HepG2 (cell line): ENCODE data around the gene C1orf35. TPM values are rescaled to one million over a fixed set of nuclear protein-coding genes. Genes with fewer than 3 reads are reported as not detected.
A peak's percentile ranks its signal among the peaks of the same experiment; 100 is the strongest.

Source experiments
- AFF4 ChIP-seq: sonication (generic); formaldehyde crosslinking; IDR thresholded peaks from 2 replicates; pipeline ENCODE4 v1.4.0; 2020; ENCODE audit warnings: missing genetic modification reagents
- EED ChIP-seq: sonication (generic); formaldehyde crosslinking; IDR thresholded peaks from 2 replicates; pipeline ENCODE4 v1.5.0; 2020; ENCODE audit warnings: mild to moderate bottlenecking, missing genetic modification reagents
- KLF15 ChIP-seq: sonication (generic); formaldehyde crosslinking; IDR thresholded peaks from 2 replicates; pipeline ENCODE4 v1.8.1; 2023; ENCODE audit warnings: borderline replicate concordance, mild to moderate bottlenecking, inconsistent platforms, missing genetic modification reagents, mixed read lengths
- MYC ChIP-seq: sonication (generic); formaldehyde crosslinking; IDR thresholded peaks from 2 replicates; pipeline ENCODE4 v1.9.0; 2021; ENCODE audit warnings: missing genetic modification reagents, borderline replicate concordance
- PHF20 ChIP-seq: sonication (generic); formaldehyde crosslinking; IDR thresholded peaks from 2 replicates; pipeline ENCODE4 v1.5.0; 2020; ENCODE audit warnings: mild to moderate bottlenecking, missing genetic modification reagents
- RBFOX2 ChIP-seq: fragments of 200-400 bp; formaldehyde crosslinking; IDR thresholded peaks from 2 replicates; pipeline ENCODE4 v1.6.1; 2017; ENCODE audit warnings: low read depth, mild to moderate bottlenecking, low read length
- SKIL ChIP-seq: sonication (generic); formaldehyde crosslinking; IDR thresholded peaks from 2 replicates; pipeline ENCODE4 v1.8.0; 2022; ENCODE audit warnings: missing genetic modification reagents, mild to moderate bottlenecking, moderate library complexity, borderline replicate concordance
- TP53 ChIP-seq: sonication (generic); formaldehyde crosslinking; conservative IDR thresholded peaks from 2 replicates; pipeline ENCODE4 v1.4.0; 2020; ENCODE audit warnings: missing genetic modification reagents
- XBP1 ChIP-seq: sonication (generic); formaldehyde crosslinking; IDR thresholded peaks from 2 replicates; pipeline ENCODE4 v1.5.0; 2020; ENCODE audit warnings: missing genetic modification reagents
- ZNF383 ChIP-seq: sonication (generic); formaldehyde crosslinking; IDR thresholded peaks from 2 replicates; pipeline ENCODE4 v1.4.0; 2020; ENCODE audit warnings: missing genetic modification reagents, mild to moderate bottlenecking, borderline replicate concordance
- ZNF530 ChIP-seq: sonication (generic); formaldehyde crosslinking; IDR thresholded peaks from 2 replicates; pipeline ENCODE4 v1.5.0; 2020; ENCODE audit warnings: low read depth, mild to moderate bottlenecking, missing genetic modification reagents
- ZNF556 ChIP-seq: sonication (generic); formaldehyde crosslinking; IDR thresholded peaks from 2 replicates; pipeline ENCODE4 v1.4.0; 2020; ENCODE audit warnings: mild to moderate bottlenecking, missing genetic modification reagents, borderline replicate concordance
- ZNF563 ChIP-seq: sonication (generic); formaldehyde crosslinking; IDR thresholded peaks from 2 replicates; pipeline ENCODE4 v1.8.0; 2022; ENCODE audit warnings: mild to moderate bottlenecking, moderate library complexity, missing genetic modification reagents
- ZNF737 ChIP-seq: sonication (generic); formaldehyde crosslinking; IDR thresholded peaks from 2 replicates; pipeline ENCODE4 v1.5.0; 2020; ENCODE audit warnings: missing genetic modification reagents, mild to moderate bottlenecking, borderline replicate concordance
- polyA plus RNA-seq, 8 experiments: library from polyadenylated mRNA; depleted of rRNA in 3 of 8; stranded (reverse) in 7 of 8; unstranded in 1 of 8; fragments of >200 nt; fragmentation: Illumina TruSeq in 4 of 8; extraction: Trizol in 4 of 8; gene quantifications; 2 replicates each; pipeline versions ENCODE4 v1.2.1 to v1.2.3, GENCODE V29; 2011 to 2016; ENCODE audit warnings: low read depth in 4 of 8, missing spikeins in 1 of 8, mixed read lengths in 1 of 8; ENCODE audit not compliant: insufficient read depth in 1 of 8
- total RNA-seq, 5 experiments: library from RNA; depleted of rRNA; stranded (reverse); fragments of >200 nt; fragmentation: Illumina TruSeq; extraction: Trizol; gene quantifications; 2 replicates each; pipeline ENCODE4 v1.2.3, GENCODE V29; 2016; ENCODE audit warnings: low read depth in 1 of 5
- TF ChIP-seq, protein P1 (sequence below): sonication (generic); formaldehyde crosslinking; conservative IDR thresholded peaks from 2 replicates; pipeline ENCODE4 v1.4.0; 2020; ENCODE audit warnings: missing genetic modification reagents
- TF ChIP-seq, protein P2 (sequence below): sonication (generic); formaldehyde crosslinking; IDR thresholded peaks from 2 replicates; pipeline ENCODE4 v1.4.0; 2020; ENCODE audit warnings: missing genetic modification reagents, borderline replicate concordance
- TF ChIP-seq, protein P3 (sequence below): sonication (generic); formaldehyde crosslinking; IDR thresholded peaks from 2 replicates; pipeline ENCODE4 v1.4.0; 2020; ENCODE audit warnings: missing genetic modification reagents, mild to moderate bottlenecking, borderline replicate concordance

Gene C1orf35
- total and polyA plus RNA-seq, 2 of the 13 experiments (the other 11 are each of a cell fraction or from before 2014, with no cell fraction given): 8.1 to 19.3 TPM

DNA sequence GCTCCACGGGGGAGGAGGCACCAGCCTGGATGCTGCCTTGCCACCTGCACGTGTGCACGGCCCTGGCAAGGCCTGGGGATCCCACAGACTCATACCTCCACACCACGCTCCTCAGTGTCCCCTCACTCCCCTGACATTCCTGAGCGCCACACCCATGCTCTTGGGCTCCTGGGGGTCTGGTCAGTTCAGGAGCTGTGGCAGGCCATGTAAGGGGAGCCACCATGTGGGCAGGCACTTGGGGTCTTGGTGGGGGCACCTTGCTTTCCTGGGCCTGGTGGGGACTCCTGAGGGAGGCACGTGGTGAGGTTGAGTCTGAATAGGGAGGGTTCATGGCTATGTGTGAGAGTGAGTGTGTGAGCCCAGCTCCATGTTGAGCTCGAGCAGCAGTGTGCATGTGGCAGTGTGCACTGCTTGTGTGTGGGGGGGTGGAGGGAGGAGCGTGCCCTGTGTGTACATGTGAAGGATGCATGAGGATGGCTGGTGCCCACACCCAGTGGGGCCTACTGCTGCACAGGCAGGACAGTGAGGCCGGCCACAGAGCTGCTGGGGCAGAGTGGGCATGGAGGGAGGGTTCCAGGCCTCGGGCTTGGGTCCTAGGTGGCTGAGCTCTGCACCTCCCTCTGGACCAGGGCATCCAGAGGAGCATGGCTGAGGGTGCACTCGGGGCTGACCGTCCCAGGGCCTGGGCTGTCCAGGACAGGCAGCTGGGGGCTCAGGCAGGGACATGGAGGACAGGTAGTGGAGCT lies 48.2 kb upstream of the C1orf35 start (continued):
- TF ChIP-seq, protein P1, sequence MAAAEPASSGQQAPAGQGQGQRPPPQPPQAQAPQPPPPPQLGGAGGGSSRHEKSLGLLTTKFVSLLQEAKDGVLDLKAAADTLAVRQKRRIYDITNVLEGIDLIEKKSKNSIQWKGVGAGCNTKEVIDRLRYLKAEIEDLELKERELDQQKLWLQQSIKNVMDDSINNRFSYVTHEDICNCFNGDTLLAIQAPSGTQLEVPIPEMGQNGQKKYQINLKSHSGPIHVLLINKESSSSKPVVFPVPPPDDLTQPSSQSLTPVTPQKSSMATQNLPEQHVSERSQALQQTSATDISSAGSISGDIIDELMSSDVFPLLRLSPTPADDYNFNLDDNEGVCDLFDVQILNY (CRISPR knock-in tag): no peak
- TF ChIP-seq AFF4: no peak
- no peak for TF ChIP-seq TP53
- TF ChIP-seq SKIL (CRISPR knock-in tag): no peak
- 0 out of 2 replicates have a peak, but pooled peaks have one; percentile 25 for TF ChIP-seq MYC (CRISPR knock-in tag)
- TF ChIP-seq, protein P2, sequence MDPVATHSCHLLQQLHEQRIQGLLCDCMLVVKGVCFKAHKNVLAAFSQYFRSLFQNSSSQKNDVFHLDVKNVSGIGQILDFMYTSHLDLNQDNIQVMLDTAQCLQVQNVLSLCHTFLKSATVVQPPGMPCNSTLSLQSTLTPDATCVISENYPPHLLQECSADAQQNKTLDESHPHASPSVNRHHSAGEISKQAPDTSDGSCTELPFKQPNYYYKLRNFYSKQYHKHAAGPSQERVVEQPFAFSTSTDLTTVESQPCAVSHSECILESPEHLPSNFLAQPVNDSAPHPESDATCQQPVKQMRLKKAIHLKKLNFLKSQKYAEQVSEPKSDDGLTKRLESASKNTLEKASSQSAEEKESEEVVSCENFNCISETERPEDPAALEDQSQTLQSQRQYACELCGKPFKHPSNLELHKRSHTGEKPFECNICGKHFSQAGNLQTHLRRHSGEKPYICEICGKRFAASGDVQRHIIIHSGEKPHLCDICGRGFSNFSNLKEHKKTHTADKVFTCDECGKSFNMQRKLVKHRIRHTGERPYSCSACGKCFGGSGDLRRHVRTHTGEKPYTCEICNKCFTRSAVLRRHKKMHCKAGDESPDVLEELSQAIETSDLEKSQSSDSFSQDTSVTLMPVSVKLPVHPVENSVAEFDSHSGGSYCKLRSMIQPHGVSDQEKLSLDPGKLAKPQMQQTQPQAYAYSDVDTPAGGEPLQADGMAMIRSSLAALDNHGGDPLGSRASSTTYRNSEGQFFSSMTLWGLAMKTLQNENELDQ (CRISPR knock-in tag): no peak
- no peak for TF ChIP-seq KLF15
- TF ChIP-seq ZNF563: no peak
- no peak for TF ChIP-seq ZNF530 (CRISPR knock-in tag)
- TF ChIP-seq ZNF737 (CRISPR knock-in tag): no peak
- no peak for TF ChIP-seq ZNF383
- TF ChIP-seq RBFOX2: no peak
- TF ChIP-seq PHF20: no peak
- no peak for TF ChIP-seq ZNF556
- TF ChIP-seq XBP1: no peak
- TF ChIP-seq, protein P3, sequence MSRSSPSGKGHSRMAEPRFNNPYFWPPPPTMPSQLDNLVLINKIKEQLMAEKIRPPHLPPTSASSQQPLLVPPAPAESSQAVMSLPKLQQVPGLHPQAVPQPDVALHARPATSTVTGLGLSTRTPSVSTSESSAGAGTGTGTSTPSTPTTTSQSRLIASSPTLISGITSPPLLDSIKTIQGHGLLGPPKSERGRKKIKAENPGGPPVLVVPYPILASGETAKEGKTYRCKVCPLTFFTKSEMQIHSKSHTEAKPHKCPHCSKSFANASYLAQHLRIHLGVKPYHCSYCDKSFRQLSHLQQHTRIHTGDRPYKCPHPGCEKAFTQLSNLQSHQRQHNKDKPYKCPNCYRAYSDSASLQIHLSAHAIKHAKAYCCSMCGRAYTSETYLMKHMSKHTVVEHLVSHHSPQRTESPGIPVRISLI: no peak
- TF ChIP-seq EED: no peak
